H1 (cell line): Measurements from ENCODE around the gene SLC1A7. TPM values are rescaled to one million over a fixed set of nuclear protein-coding genes. Genes with fewer than 3 reads are reported as not detected.

ENCODE experiments used
- CTCF ChIA-PET: fragments of 300-600 bp; sonication (Branson Sonifier 250); formaldehyde crosslinking; loops from one replicate; lab custom pipeline; 2021; ENCODE audit not compliant: partially characterized antibody; lab: Charles Lee
- POLR2A ChIA-PET: fragments of 300-600 bp; sonication (Branson Sonifier 250); formaldehyde crosslinking; loops from one replicate; lab custom pipeline; 2021; ENCODE audit warnings: inconsistent platforms; ENCODE audit not compliant: partially characterized antibody; lab: Charles Lee
- DNase-seq, 2 experiments: peaks; one replicate each; pipeline versions ENCODE4 v3.0.0 to v3.0.0-alpha.2; 2010 to 2022; ENCODE audit warnings: low spot score in 2 of 2, low read depth in 1 of 2, mixed read lengths in 1 of 2
- FAIRE-seq: peaks from 2 replicates; lab custom pipeline; 2011; peaks lifted over from hg19 to GRCh38; lab: Jason Lieb, UNC
- H2AFZ ChIP-seq: 2 replicates; pipeline ENCODE4 v1.8.1; 2012; ENCODE audit warnings: low read length, inconsistent platforms
- H2AK5ac ChIP-seq: 2 replicates; pipeline ENCODE4 v1.6.1; 2013; ENCODE audit warnings: low read depth, low read length
- H2BK120ac ChIP-seq: replicated peaks from 2 replicates; pipeline ENCODE3; 2013; ENCODE audit warnings: low read depth, low read length, inconsistent platforms
- H2BK12ac ChIP-seq: 2 replicates; pipeline ENCODE4 v1.6.1; 2013; ENCODE audit warnings: low read depth, low read length
- H2BK15ac ChIP-seq: 2 replicates; pipeline ENCODE4 v1.6.1; 2013; ENCODE audit warnings: low read length
- H2BK20ac ChIP-seq: 2 replicates; pipeline ENCODE4 v1.6.1; 2013; ENCODE audit warnings: low read length
- H2BK5ac ChIP-seq: 2 replicates; pipeline ENCODE4 v1.6.1; 2013; ENCODE audit warnings: low read depth, low read length
- H3K14ac ChIP-seq: 2 replicates; pipeline ENCODE4 v1.6.1; 2013; ENCODE audit warnings: inconsistent platforms; ENCODE audit not compliant: insufficient read length
- H3K18ac ChIP-seq: 2 replicates; pipeline ENCODE4 v1.6.1; 2013; ENCODE audit warnings: low read length; ENCODE audit errors: extremely low read depth
- H3K23ac ChIP-seq: 2 replicates; pipeline ENCODE4 v1.6.1; 2013; ENCODE audit warnings: inconsistent platforms; ENCODE audit not compliant: insufficient read length
- H3K23me2 ChIP-seq: 2 replicates; pipeline ENCODE4 v1.6.1; 2013; ENCODE audit warnings: low read depth, low read length
- H3K27ac ChIP-seq: 2 replicates; pipeline ENCODE4 v1.6.1; 2011; ENCODE audit warnings: low read depth, low read length, inconsistent platforms
- H3K27me3 ChIP-seq, 4 experiments: replicated peaks in 1 of 4; 1 replicate in 1 of 4; 2 replicates in 3 of 4; pipeline versions ENCODE4 v1.6.1 to v1.8.1; 2011 to 2013; ENCODE audit warnings: low read length in 3 of 4, mild to moderate bottlenecking in 3 of 4, inconsistent platforms in 2 of 4, mixed read lengths in 2 of 4, moderate library complexity in 1 of 4; ENCODE audit not compliant: control insufficient read depth in 3 of 4, insufficient read depth in 3 of 4; ENCODE audit errors: extremely low read depth in 1 of 4
- H3K36me3 ChIP-seq, 4 experiments: 2 replicates each; pipeline versions ENCODE4 v1.6.1 to v1.8.1; 2011 to 2013; ENCODE audit warnings: mild to moderate bottlenecking in 4 of 4, low read length in 3 of 4, moderate library complexity in 2 of 4, control low read depth in 1 of 4, inconsistent platforms in 1 of 4; ENCODE audit not compliant: insufficient read depth in 4 of 4, control insufficient read depth in 2 of 4
- H3K4ac ChIP-seq: replicated peaks from 2 replicates; pipeline ENCODE3; 2013; ENCODE audit warnings: low read length, low read depth, mixed read lengths, inconsistent platforms; ENCODE audit not compliant: insufficient read length
- H3K4me1 ChIP-seq, 4 experiments: replicated peaks in 1 of 4; 1 replicate in 1 of 4; 2 replicates in 3 of 4; pipeline versions ENCODE4 v1.6.1 to v1.8.1; 2011 to 2013; ENCODE audit warnings: low read length in 3 of 4, inconsistent platforms in 2 of 4, mixed read lengths in 1 of 4; ENCODE audit not compliant: insufficient read depth in 4 of 4, control insufficient read depth in 3 of 4
- H3K4me2 ChIP-seq, 2 experiments: 2 replicates each; pipeline versions ENCODE4 v1.6.1 to v1.8.1; 2011 to 2013; ENCODE audit warnings: low read depth in 2 of 2, low read length in 2 of 2, control low read depth in 1 of 2, inconsistent platforms in 1 of 2, mild to moderate bottlenecking in 1 of 2; ENCODE audit not compliant: insufficient read depth in 1 of 2
- H3K4me3 ChIP-seq, 4 experiments: fragments of 200-600, 300-600 bp in 1 of 4; sonication (generic), shearing (Covaris generic), sonication (Bioruptor Twin) in 1 of 4; 2 replicates each; pipeline versions ENCODE4 v1.5.1 to v1.8.1; 2011 to 2016; ENCODE audit warnings: low read length in 4 of 4, low read depth in 3 of 4, control low read depth in 2 of 4, inconsistent platforms in 2 of 4, mild to moderate bottlenecking in 2 of 4, mixed read lengths in 1 of 4, moderate library complexity in 1 of 4; ENCODE audit not compliant: insufficient read depth in 2 of 4; ENCODE audit errors: extremely low read depth in 1 of 4
- H3K56ac ChIP-seq: replicated peaks from 2 replicates; pipeline ENCODE3; 2013; ENCODE audit warnings: low read depth, mild to moderate bottlenecking, mixed read lengths, low read length, inconsistent platforms; ENCODE audit not compliant: insufficient read length
- H3K79me1 ChIP-seq: 2 replicates; pipeline ENCODE4 v1.6.1; 2013; ENCODE audit warnings: low read depth, low read length, control low read depth
- H3K79me2 ChIP-seq, 2 experiments: 2 replicates each; pipeline versions ENCODE4 v1.6.1 to v1.8.1; 2012 to 2013; ENCODE audit warnings: low read length in 2 of 2, mild to moderate bottlenecking in 2 of 2, inconsistent platforms in 1 of 2; ENCODE audit not compliant: insufficient read depth in 2 of 2, control insufficient read depth in 1 of 2
- H3K9ac ChIP-seq, 4 experiments: replicated peaks in 1 of 4; 1 replicate in 1 of 4; 2 replicates in 3 of 4; pipeline versions ENCODE4 v1.6.1 to v1.8.1; 2011 to 2013; ENCODE audit warnings: low read depth in 3 of 4, low read length in 3 of 4, control low read depth in 2 of 4, mild to moderate bottlenecking in 2 of 4, moderate library complexity in 2 of 4, inconsistent platforms in 1 of 4; ENCODE audit errors: extremely low read depth in 1 of 4
- H3K9me3 ChIP-seq, 2 experiments: 2 replicates each; pipeline versions ENCODE4 v1.6.1 to v1.8.1; 2012 to 2013; ENCODE audit warnings: mild to moderate bottlenecking in 2 of 2, moderate library complexity in 2 of 2, control low read depth in 1 of 2, inconsistent platforms in 1 of 2, low read depth in 1 of 2, low read length in 1 of 2, mixed read lengths in 1 of 2; ENCODE audit not compliant: insufficient read depth in 2 of 2
- H4K20me1 ChIP-seq, 2 experiments: replicated peaks in 1 of 2; 2 replicates each; pipeline versions ENCODE3 to v1.8.1; 2011 to 2013; ENCODE audit warnings: inconsistent platforms in 2 of 2, low read length in 2 of 2, mild to moderate bottlenecking in 1 of 2; ENCODE audit not compliant: insufficient read depth in 2 of 2, control insufficient read depth in 1 of 2
- H4K5ac ChIP-seq: 2 replicates; pipeline ENCODE4 v1.6.1; 2013; ENCODE audit warnings: low read length, low read depth, mixed read lengths, inconsistent platforms; ENCODE audit not compliant: insufficient read length
- H4K8ac ChIP-seq: 2 replicates; pipeline ENCODE4 v1.8.0; 2013; ENCODE audit warnings: mild to moderate bottlenecking, moderate library complexity, low read length, inconsistent platforms; ENCODE audit not compliant: insufficient read depth; ENCODE audit errors: extremely low read depth
- H4K91ac ChIP-seq: replicated peaks from 2 replicates; pipeline ENCODE3; 2013; ENCODE audit warnings: low read length, mixed read lengths, inconsistent platforms; ENCODE audit not compliant: insufficient read length
- CTBP2 ChIP-seq: IDR thresholded peaks from 2 replicates; pipeline ENCODE4 v1.7.0; 2011; ENCODE audit warnings: borderline replicate concordance, mild to moderate bottlenecking, moderate library complexity, mixed read lengths, low read length; ENCODE audit not compliant: insufficient read depth, insufficient read length
- MAFK ChIP-seq: IDR thresholded peaks from 2 replicates; pipeline ENCODE4 v1.6.1; 2012; ENCODE audit warnings: low read depth, mild to moderate bottlenecking, improper control_type of control experiment, low read length
- NANOG ChIP-seq: IDR thresholded peaks from 2 replicates; pipeline ENCODE4 v1.6.1; 2011; ENCODE audit warnings: low read length, low read depth, mild to moderate bottlenecking, inconsistent platforms; ENCODE audit not compliant: insufficient read depth, poor library complexity, severe bottlenecking
- POLR2AphosphoS5 ChIP-seq: IDR thresholded peaks from 2 replicates; pipeline ENCODE4 v1.6.1; 2011; ENCODE audit warnings: low read depth, low read length
- SIX5 ChIP-seq: IDR thresholded peaks from 2 replicates; pipeline ENCODE4 v1.6.1; 2011; ENCODE audit warnings: mild to moderate bottlenecking, low read depth, low read length
- SP1 ChIP-seq: IDR thresholded peaks from 2 replicates; pipeline ENCODE4 v1.6.1; 2011; ENCODE audit warnings: low read depth, low read length
- TAF7 ChIP-seq: optimal IDR thresholded peaks from 2 replicates; pipeline ENCODE3; 2011; ENCODE audit warnings: low read depth, mild to moderate bottlenecking, inconsistent platforms, low read length, moderate library complexity, borderline replicate concordance
- WGBS, 2 experiments: shearing (Covaris generic) in 1 of 2; methylation state at CpG; one replicate each; pipeline versions ENCODE4 v1.1.6 to v1.1.7; 2013 to 2015; ENCODE audit warnings: low lambda C conversion rate in 2 of 2, mixed read lengths in 2 of 2, inconsistent platforms in 1 of 2, low coverage in 1 of 2, missing lambda C conversion rate in 1 of 2; ENCODE audit not compliant: insufficient replicate concordance in 2 of 2, insufficient coverage in 1 of 2, insufficient read length in 1 of 2; ENCODE audit errors: extremely low coverage in 1 of 2, missing lambda C conversion rate in 1 of 2; 5-methylcytosine and 5-hydroxymethylcytosine counted together
- polyA plus RNA-seq, 7 experiments: library from polyadenylated mRNA; depleted of rRNA in 3 of 7; stranded (reverse) in 5 of 7; unstranded in 2 of 7; fragments of >200 nt in 5 of 7; fragments of 200-250 nt in 2 of 7; gene quantifications; 1 replicate in 5 of 7; 2 replicates in 1 of 7; 4 replicates in 1 of 7; pipeline versions ENCODE4 v1.2.1 to v1.2.3, GENCODE V29; 2011 to 2013; ENCODE audit warnings: missing spikeins in 2 of 7, mixed read lengths in 2 of 7
- total RNA-seq: library from RNA; stranded (reverse); fragmentation: NEBNext Ultra II Directional; extraction: Animal tissue kit (Norgen Biotek cat#: 25700); gene quantifications from 2 replicates; pipeline ENCODE4 v1.2.1, GENCODE V29; 2021
- TF ChIP-seq, protein P1 (sequence below): IDR thresholded peaks from 2 replicates; pipeline ENCODE4 v1.6.1; 2012; ENCODE audit warnings: inconsistent platforms
- TF ChIP-seq, protein P2 (sequence below), 3 experiments: IDR thresholded peaks; 1 replicate in 2 of 3; 2 replicates in 1 of 3; pipeline versions ENCODE4 v1.5.1 to v1.6.1; 2011; ENCODE audit warnings: low read length in 3 of 3, mild to moderate bottlenecking in 3 of 3, inconsistent platforms in 2 of 3, low read depth in 1 of 3, moderate library complexity in 1 of 3; ENCODE audit not compliant: insufficient read depth in 1 of 3; ENCODE audit errors: control extremely low read depth in 1 of 3

Gene SLC1A7
- total and polyA plus RNA-seq, 2 of the 8 experiments (the other 6 are each of a cell fraction or from before 2014, with no cell fraction given) = not detected

DNA sequence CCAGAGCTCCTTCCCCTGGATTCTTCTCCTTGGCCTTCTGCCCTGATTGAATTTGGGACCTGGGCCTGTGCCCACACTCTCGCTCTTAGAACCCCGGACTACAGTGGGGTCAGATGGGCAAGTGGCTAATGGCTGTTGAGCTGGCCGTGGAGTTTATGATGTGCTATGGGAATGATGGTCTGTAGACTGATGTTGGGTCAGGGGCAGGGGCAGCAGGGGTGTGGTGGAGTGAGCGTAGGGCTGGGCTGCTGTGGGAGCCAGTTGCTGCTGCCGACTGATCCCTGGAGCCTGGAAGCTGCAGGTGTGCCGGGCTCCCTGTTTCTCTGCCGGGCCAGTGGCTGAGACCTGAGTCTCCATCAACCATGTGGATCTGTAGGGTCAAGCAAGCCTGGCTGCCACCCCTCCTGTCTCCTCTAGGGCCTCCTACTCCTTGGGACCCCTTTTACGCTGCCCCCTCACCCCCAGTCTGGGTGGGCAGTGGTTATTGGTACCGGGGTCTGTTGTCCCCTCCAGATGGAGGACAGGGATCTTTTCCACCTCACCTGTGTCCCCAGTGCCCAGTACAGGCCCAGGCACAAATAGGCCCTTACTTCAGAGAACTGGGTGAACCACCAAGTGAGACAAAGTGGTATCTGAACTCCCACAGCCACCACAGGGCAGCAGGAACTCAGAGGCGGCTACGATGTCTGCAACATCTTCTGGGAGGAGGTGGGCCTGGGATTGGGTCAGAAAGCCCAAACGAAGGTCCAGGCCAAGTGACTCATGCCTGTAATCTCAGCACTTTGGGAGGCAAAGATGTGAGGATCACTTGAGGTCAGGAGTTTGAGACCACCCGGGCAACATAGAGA lies 75.3 kb downstream of the SLC1A7 start:
- Histone ChIP-seq H3K4me3 (no peak overlapping the region), H3K79me2 (no peaks in the 10 kb centered on the region), H3K18ac (no peak overlapping the region), H2BK15ac (no peak overlapping the region), H4K20me1 (no peaks in the 10 kb centered on the region), H2BK120ac (no peak overlapping the region), H4K5ac (no peak overlapping the region), H3K27me3 (peaks cover 13 to 29% (median 27%) of the 10 kb centered on the region in 4 experiments), H2AFZ (no peak overlapping the region), H3K4me1 (peaks cover 0 to 9% (median 0%) of the 10 kb centered on the region in 4 experiments; a peak in 4 of 7 replicates), H3K36me3 (no peaks in the 10 kb centered on the region), H3K56ac (no peak overlapping the region), H4K91ac (no peak overlapping the region), H3K23ac (no peak overlapping the region), H3K4me2 (no peak overlapping the region), H2BK20ac (no peak overlapping the region), H3K4ac (no peak overlapping the region), H4K8ac (no peak overlapping the region), H3K14ac (no peak overlapping the region), H3K9ac (no peak overlapping the region), H2BK5ac (no peak overlapping the region), H3K9me3 (no peaks in the 10 kb centered on the region), H2BK12ac (no peak overlapping the region), H2AK5ac (no peak overlapping the region), H3K79me1 (no peaks in the 10 kb centered on the region), H3K27ac (no peak overlapping the region), H3K23me2 (peaks cover 7% of the 10 kb centered on the region; the same call in 1 of the 2 replicates)
- POLR2A ChIA-PET = no interaction called here
- WGBS, 2 experiments = 80% methylated on average over 13 of the region's 13 CpGs; no CpG with 5 or more reads in 1 of the 2 experiments
- CTCF ChIA-PET = interaction anchor here (1.0 to 2.3 kb wide), 4 partner anchors 54 to 162 kb away, joined by 3 to 7 read pairs (median 4); no protein-coding TSS in a partner anchor
- DNase-seq = no peak
- no peak for FAIRE-seq
- TF ChIP-seq TAF7 = no peak
- TF ChIP-seq NANOG = no peak
- no peak for TF ChIP-seq SP1
- TF ChIP-seq, protein P1, sequence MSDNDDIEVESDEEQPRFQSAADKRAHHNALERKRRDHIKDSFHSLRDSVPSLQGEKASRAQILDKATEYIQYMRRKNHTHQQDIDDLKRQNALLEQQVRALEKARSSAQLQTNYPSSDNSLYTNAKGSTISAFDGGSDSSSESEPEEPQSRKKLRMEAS = no peak
- no peak for TF ChIP-seq CTBP2
- TF ChIP-seq, protein P2, sequence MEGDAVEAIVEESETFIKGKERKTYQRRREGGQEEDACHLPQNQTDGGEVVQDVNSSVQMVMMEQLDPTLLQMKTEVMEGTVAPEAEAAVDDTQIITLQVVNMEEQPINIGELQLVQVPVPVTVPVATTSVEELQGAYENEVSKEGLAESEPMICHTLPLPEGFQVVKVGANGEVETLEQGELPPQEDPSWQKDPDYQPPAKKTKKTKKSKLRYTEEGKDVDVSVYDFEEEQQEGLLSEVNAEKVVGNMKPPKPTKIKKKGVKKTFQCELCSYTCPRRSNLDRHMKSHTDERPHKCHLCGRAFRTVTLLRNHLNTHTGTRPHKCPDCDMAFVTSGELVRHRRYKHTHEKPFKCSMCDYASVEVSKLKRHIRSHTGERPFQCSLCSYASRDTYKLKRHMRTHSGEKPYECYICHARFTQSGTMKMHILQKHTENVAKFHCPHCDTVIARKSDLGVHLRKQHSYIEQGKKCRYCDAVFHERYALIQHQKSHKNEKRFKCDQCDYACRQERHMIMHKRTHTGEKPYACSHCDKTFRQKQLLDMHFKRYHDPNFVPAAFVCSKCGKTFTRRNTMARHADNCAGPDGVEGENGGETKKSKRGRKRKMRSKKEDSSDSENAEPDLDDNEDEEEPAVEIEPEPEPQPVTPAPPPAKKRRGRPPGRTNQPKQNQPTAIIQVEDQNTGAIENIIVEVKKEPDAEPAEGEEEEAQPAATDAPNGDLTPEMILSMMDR (IDR thresholded peaks at IDR 0.05; ENCODE audit: control extremely low read depth in 1 of 3, insufficient read depth in 1 of 3, low read depth in 1 of 3, low read length in 3 of 3) = no peak
- no peak for TF ChIP-seq POLR2AphosphoS5
- TF ChIP-seq MAFK = no peak
- TF ChIP-seq SIX5 = no peak
